Measurements from ENCODE around the gene SLC22A31. TPM values are rescaled to one million over a fixed set of nuclear protein-coding genes. Genes with fewer than 3 reads are reported as not detected.

SLC22A31 gene
- total RNA-seq, 1 experiment from 2014 or later = 6.7 TPM

DNA sequence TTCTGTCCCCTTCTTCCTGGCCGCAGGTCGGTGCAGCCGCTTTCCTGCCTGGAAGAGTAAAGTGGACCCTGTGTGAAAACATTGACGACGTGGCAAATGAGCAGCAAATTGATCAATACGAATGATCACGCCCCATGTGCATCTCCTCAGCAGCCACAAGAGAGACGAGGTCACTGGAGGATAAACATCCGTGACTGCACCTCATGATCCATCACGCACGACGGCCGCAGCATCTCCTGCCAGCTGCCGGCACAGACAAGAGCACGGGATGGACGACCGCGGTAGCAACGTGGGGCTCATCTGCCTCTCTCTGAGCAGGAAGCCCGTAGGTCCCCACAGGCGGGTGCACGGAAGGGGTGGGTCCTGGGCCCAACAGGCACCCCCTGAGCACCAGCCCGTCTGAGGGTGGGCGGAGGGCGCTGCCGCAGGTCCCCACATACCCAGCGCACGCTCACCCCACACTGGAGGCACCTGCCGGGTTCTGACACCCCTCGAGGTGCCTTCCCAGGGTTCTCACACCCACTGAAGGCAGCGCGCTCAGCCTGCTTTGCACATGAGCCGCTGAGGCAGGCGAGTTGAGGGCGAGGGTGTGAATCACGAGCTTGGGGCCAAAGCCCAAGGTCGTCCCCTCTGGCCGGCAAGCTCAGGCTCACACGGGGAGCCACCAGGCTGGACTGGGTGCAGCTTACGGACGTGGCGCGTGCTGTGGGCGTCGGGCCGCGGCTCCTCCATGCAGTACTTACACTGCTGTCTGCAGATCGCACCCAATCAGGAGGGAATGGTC lies 41.1 kb downstream of the SLC22A31 start:
- H3K27me3 ChIP-seq (replicated peaks; ENCODE audit: control insufficient read depth, insufficient read depth, low read length) = no peaks in the 10 kb centered on the region
- H3K4me1 ChIP-seq = 0 out of 2 replicates have a peak, but pooled peaks cover under 1% of the 10 kb centered on the region
- Mint-ChIP-seq H3K27ac (ENCODE audit: unreplicated experiment) (no peak overlapping the region), H3K4me3 (ENCODE audit: unreplicated experiment) (no peak overlapping the region), H3K27me3 (ENCODE audit: insufficient read depth, unreplicated experiment) (no peaks in the 10 kb centered on the region), H3K4me1 (ENCODE audit: low read depth, unreplicated experiment) (no peaks in the 10 kb centered on the region), H3K9me3 (ENCODE audit: unreplicated experiment) (no peaks in the 10 kb centered on the region), H3K36me3 (ENCODE audit: insufficient read depth, unreplicated experiment) (peaks cover 20% of the 10 kb centered on the region)
- no peaks in the 10 kb centered on the region for H3K36me3 ChIP-seq (ENCODE audit: control insufficient read depth, insufficient read depth, low read length)
- H3K4me3 ChIP-seq (ENCODE audit: low read depth, low read length) = no peak overlapping the region
- intact Hi-C loops (cut with micrococcal nuclease; ENCODE audit: unreplicated experiment) = no loop called here
- no TSS peak for BruUV-seq (replicated peaks)
- ChIA-PET CTCF (interaction anchor here (0.5 kb wide), 1 partner anchor 166 kb away, joined by 5 read pairs; no protein-coding TSS in a partner anchor), POLR2A (no interaction called here)
- no peak for DNase-seq
- TF ChIP-seq, protein P1, sequence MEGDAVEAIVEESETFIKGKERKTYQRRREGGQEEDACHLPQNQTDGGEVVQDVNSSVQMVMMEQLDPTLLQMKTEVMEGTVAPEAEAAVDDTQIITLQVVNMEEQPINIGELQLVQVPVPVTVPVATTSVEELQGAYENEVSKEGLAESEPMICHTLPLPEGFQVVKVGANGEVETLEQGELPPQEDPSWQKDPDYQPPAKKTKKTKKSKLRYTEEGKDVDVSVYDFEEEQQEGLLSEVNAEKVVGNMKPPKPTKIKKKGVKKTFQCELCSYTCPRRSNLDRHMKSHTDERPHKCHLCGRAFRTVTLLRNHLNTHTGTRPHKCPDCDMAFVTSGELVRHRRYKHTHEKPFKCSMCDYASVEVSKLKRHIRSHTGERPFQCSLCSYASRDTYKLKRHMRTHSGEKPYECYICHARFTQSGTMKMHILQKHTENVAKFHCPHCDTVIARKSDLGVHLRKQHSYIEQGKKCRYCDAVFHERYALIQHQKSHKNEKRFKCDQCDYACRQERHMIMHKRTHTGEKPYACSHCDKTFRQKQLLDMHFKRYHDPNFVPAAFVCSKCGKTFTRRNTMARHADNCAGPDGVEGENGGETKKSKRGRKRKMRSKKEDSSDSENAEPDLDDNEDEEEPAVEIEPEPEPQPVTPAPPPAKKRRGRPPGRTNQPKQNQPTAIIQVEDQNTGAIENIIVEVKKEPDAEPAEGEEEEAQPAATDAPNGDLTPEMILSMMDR (IDR thresholded peaks at IDR 0.05; ENCODE audit: insufficient read depth in 1 of 2, low read depth in 1 of 2, low read length in 1 of 2, severe bottlenecking in 1 of 2, unreplicated experiment in 1 of 2) = no peak
- no peaks in the 10 kb centered on the region for H3K9me3 ChIP-seq

DNA sequence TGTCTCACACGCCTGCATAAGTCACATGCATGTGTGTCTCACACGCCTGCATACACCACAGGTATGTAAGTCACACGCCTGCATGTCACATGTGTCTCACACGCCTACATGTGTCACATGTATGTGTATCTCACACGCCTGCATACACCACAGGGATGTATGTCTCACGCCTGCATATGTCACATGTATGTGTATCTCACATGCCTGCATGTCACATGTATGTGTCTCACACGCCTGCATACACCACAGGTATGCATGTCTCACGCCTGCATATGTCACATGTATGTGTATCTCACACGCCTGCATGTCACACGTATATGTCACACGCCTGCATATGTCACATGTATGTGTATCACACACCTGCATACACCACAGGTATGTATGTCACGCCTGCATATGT lies 42.6 kb downstream of the SLC22A31 start:
- Histone ChIP-seq H3K36me3 (ENCODE audit: control insufficient read depth, insufficient read depth, low read length) (no peaks in the 10 kb centered on the region), H3K27me3 (replicated peaks; ENCODE audit: control insufficient read depth, insufficient read depth, low read length) (no peaks in the 10 kb centered on the region), H3K4me3 (ENCODE audit: low read depth, low read length) (no peak overlapping the region), H3K9me3 (no peaks in the 10 kb centered on the region), H3K4me1 (peaks cover 7% of the 10 kb centered on the region; the same call in 1 of the 2 replicates)
- no TSS peak for BruUV-seq (replicated peaks)
- H3K4me3 Mint-ChIP-seq (ENCODE audit: unreplicated experiment) = no peak overlapping the region
- H3K4me1 Mint-ChIP-seq (ENCODE audit: low read depth, unreplicated experiment) = no peaks in the 10 kb centered on the region
- H3K27ac Mint-ChIP-seq (ENCODE audit: unreplicated experiment) = no peak overlapping the region
- intact Hi-C loops (cut with micrococcal nuclease; ENCODE audit: unreplicated experiment) = no loop called here
- no peaks in the 10 kb centered on the region for H3K27me3 Mint-ChIP-seq (ENCODE audit: insufficient read depth, unreplicated experiment)
- CTCF ChIA-PET = no interaction called here
- POLR2A ChIA-PET = no interaction called here
- H3K9me3 Mint-ChIP-seq (ENCODE audit: unreplicated experiment) = no peaks in the 10 kb centered on the region
- peaks cover 32% of the 10 kb centered on the region for H3K36me3 Mint-ChIP-seq (ENCODE audit: insufficient read depth, unreplicated experiment)
- no peak for DNase-seq
- TF ChIP-seq, protein P1 (IDR thresholded peaks at IDR 0.05; ENCODE audit: insufficient read depth in 1 of 2, low read depth in 1 of 2, low read length in 1 of 2, severe bottlenecking in 1 of 2, unreplicated experiment in 1 of 2) = no peak

DNA sequence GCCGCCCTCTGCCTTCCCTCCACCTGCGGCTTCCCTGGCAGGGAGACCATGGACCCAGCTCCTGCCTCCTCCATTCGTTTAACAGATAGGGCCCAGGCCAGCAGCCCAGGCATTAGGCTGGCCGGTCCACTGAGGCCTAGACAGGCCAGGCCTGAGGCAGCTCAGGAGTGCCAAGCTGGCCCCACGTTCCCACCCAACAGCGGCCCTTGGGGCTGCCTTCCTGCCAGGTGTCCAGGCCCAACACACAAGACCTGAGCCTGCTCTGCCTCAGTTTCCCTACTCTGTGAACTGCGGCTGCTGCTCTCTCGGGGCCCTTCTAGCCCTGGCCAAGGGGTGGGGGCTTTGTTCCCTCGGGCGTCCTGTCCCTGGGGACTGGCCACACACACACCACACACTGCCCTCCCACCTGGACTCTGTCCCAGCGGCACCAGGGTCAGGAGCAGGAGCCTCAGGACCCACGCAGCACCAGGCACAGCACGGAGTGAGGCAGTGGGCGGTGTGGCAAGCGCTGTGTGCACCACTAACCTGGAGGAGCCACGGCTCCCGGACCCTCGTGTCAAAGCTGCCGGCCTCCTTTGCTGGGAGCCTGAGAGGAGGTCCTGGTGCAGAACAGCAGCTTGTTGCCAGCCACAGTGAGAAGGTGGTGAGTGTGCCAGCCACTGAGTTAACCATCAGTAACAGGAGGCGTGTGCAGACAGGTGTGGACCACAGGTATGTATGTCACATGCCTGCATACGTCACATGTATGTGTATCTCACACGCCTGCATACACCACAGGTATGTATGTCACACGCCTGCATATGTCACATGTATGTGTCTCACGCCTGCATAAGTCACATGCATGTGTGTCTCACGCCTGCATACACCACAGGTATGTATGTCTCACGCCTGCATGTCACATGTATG lies 43.3 kb downstream of the SLC22A31 start:
- peaks cover 40% of the 10 kb centered on the region for H3K36me3 Mint-ChIP-seq (ENCODE audit: insufficient read depth, unreplicated experiment)
- no peaks in the 10 kb centered on the region for H3K9me3 ChIP-seq
- intact Hi-C loops (cut with micrococcal nuclease; ENCODE audit: unreplicated experiment) = no loop called here
- no peaks in the 10 kb centered on the region for H3K27me3 ChIP-seq (replicated peaks; ENCODE audit: control insufficient read depth, insufficient read depth, low read length)
- no peaks in the 10 kb centered on the region for H3K27me3 Mint-ChIP-seq (ENCODE audit: insufficient read depth, unreplicated experiment)
- ChIA-PET POLR2A (no interaction called here), CTCF (no interaction called here)
- BruUV-seq (replicated peaks) = no TSS peak
- peaks cover 7% of the 10 kb centered on the region; the same call in 1 of the 2 replicates for H3K4me1 ChIP-seq
- H3K4me3 ChIP-seq (ENCODE audit: low read depth, low read length) = no peak overlapping the region
- no peaks in the 10 kb centered on the region for H3K36me3 ChIP-seq (ENCODE audit: control insufficient read depth, insufficient read depth, low read length)
- DNase-seq = no peak
- H3K4me3 Mint-ChIP-seq (ENCODE audit: unreplicated experiment) = no peak overlapping the region
- no peaks in the 10 kb centered on the region for H3K9me3 Mint-ChIP-seq (ENCODE audit: unreplicated experiment)
- no peak overlapping the region for H3K27ac Mint-ChIP-seq (ENCODE audit: unreplicated experiment)
- no peaks in the 10 kb centered on the region for H3K4me1 Mint-ChIP-seq (ENCODE audit: low read depth, unreplicated experiment)
- TF ChIP-seq, protein P1 (IDR thresholded peaks at IDR 0.05; ENCODE audit: insufficient read depth in 1 of 2, low read depth in 1 of 2, low read length in 1 of 2, severe bottlenecking in 1 of 2, unreplicated experiment in 1 of 2) = no peak
